PC-3 (cell line): ENCODE data around the gene TBPL2. TPM values are rescaled to one million over a fixed set of nuclear protein-coding genes. Genes with fewer than 3 reads are reported as not detected.

Experiments
- ATAC-seq: fragments of 200-7000 bp; cut with Tn5 transposase; 2 replicates; pipeline ENCODE4 v1.9.1; 2020; ENCODE audit warnings: mild to moderate bottlenecking, moderate library complexity
- BruUV-seq: library from RNA; stranded (reverse); fragments of 400-500 nt; replicated peaks from 2 replicates; lab custom pipeline; 2021; lab: Mats Ljungman, UMichigan
- CTCF ChIA-PET: fragments of 300-600 bp; sonication (Branson Sonifier 250); formaldehyde crosslinking; loops from one replicate; lab custom pipeline; 2022; ENCODE audit warnings: antibody characterized with exemption; lab: Charles Lee
- POLR2A ChIA-PET: fragments of 300-600 bp; sonication (Branson Sonifier 250); formaldehyde crosslinking; loops from one replicate; lab custom pipeline; 2022; ENCODE audit warnings: antibody characterized with exemption; ENCODE audit not compliant: unreplicated experiment; lab: Charles Lee
- DNase-seq: peaks from one replicate; pipeline ENCODE4 v3.0.0-alpha.2; 2015
- H2AFZ ChIP-seq: fragments of 300-600 bp; sonication (generic); 2 replicates; pipeline ENCODE4 v1.6.0; 2016; ENCODE audit warnings: antibody characterized with exemption, low read length
- H3F3A ChIP-seq: fragments of 300-600 bp; sonication (generic); one replicate; pipeline ENCODE4 v1.6.0; 2017; ENCODE audit warnings: antibody characterized with exemption, low read length, control low read depth, mild to moderate bottlenecking; ENCODE audit not compliant: unreplicated experiment
- H3K27ac ChIP-seq: fragments of 300-600 bp; sonication (generic); 2 replicates; pipeline ENCODE4 v1.5.1; 2016; ENCODE audit warnings: mild to moderate bottlenecking, low read length
- H3K27me3 ChIP-seq: fragments of 300-600 bp; sonication (generic); 2 replicates; pipeline ENCODE4 v1.6.1; 2016; ENCODE audit warnings: low read length, mixed read lengths
- H3K36me3 ChIP-seq: fragments of 300-600 bp; sonication (generic); 2 replicates; pipeline ENCODE4 v1.6.1; 2016; ENCODE audit warnings: low read depth, mixed run types, low read length, mixed read lengths
- H3K4me1 ChIP-seq: fragments of 300-600 bp; sonication (generic); 2 replicates; pipeline ENCODE4 v1.5.1; 2016; ENCODE audit warnings: low read length; ENCODE audit not compliant: insufficient read depth
- H3K4me2 ChIP-seq: fragments of 300-600 bp; sonication (generic); 2 replicates; pipeline ENCODE4 v1.6.0; 2016; ENCODE audit warnings: low read length
- H3K4me3 ChIP-seq: fragments of 300-600 bp; sonication (generic); 2 replicates; pipeline ENCODE4 v1.5.1; 2016; ENCODE audit warnings: mild to moderate bottlenecking, low read length, mixed read lengths
- H3K79me2 ChIP-seq: fragments of 300-600 bp; sonication (generic); 2 replicates; pipeline ENCODE4 v1.6.1; 2017; ENCODE audit warnings: low read length, mixed read lengths
- H3K9ac ChIP-seq: fragments of 300-600 bp; sonication (generic); 2 replicates; pipeline ENCODE4 v1.6.0; 2016; ENCODE audit warnings: mild to moderate bottlenecking, low read length
- H3K9me2 ChIP-seq: fragments of 300-600 bp; sonication (generic); replicated peaks from 2 replicates; pipeline ENCODE4 v1.6.1; 2016; ENCODE audit warnings: mixed run types, low read length, mixed read lengths
- H3K9me3 ChIP-seq: fragments of 300-600 bp; sonication (generic); 2 replicates; pipeline ENCODE4 v1.6.1; 2016; ENCODE audit warnings: low read length, mixed read lengths
- H4K20me1 ChIP-seq: fragments of 300-600 bp; sonication (generic); 2 replicates; pipeline ENCODE4 v1.6.1; 2016; ENCODE audit warnings: low read length, mixed read lengths
- EZH2 ChIP-seq: fragments of 300-600 bp; sonication (generic); IDR thresholded peaks from one replicate; pipeline ENCODE4 v1.6.1; 2017; ENCODE audit warnings: antibody characterized with exemption, mild to moderate bottlenecking, low read length; ENCODE audit not compliant: unreplicated experiment
- EZH2phosphoT487 ChIP-seq: fragments of 300-600 bp; sonication (generic); IDR thresholded peaks from 2 replicates; pipeline ENCODE4 v1.6.1; 2018; ENCODE audit warnings: mild to moderate bottlenecking, antibody characterized with exemption, low read length, borderline replicate concordance
- intact Hi-C: fragments of 100-400 bp; cut with micrococcal nuclease; formaldehyde crosslinking; loops from 2 replicates; pipeline ENCODE4 v1.9.0; 2023
- total RNA-seq: library from RNA; depleted of rRNA; stranded (reverse); fragments of >200 nt; gene quantifications from 2 replicates; pipeline ENCODE4 v1.2.3, GENCODE V29; 2014
- TF ChIP-seq, protein P1 (sequence below): fragments of 300-600 bp; sonication (generic); conservative IDR thresholded peaks from 2 replicates; pipeline ENCODE4 v1.5.1; 2017; ENCODE audit warnings: antibody characterized with exemption, low read depth, mild to moderate bottlenecking, low read length

TBPL2 gene
- total RNA-seq, 1 experiment from 2014 or later = not detected

DNA sequence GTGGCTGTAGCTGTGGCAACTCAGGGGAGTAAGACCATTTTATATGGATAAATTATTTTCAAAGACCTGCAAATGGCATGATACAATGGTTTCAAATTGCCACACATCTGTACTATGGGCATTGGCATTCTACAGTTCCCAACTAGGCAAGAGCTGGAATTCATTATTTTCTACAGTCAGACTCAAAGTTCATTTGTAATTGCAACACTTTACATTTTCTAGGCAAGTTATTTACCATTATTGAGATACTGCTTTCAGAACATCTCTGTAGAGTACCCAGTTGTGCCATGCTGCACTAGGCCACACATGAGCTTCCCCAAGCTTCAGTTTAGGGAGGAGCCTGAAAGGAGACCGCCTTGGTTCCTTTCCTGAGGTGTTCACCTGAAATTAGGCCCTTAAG lies 20.8 kb downstream of the TBPL2 start:
- ChIA-PET CTCF (no interaction called here), POLR2A (no interaction called here)
- Histone ChIP-seq H3K4me3 (no peak overlapping the region), H3K79me2 (no peaks in the 10 kb centered on the region), H3K9ac (no peak overlapping the region), H3K27ac (no peak overlapping the region), H3K9me3 (no peaks in the 10 kb centered on the region), H3K27me3 (no peaks in the 10 kb centered on the region), H3K36me3 (no peaks in the 10 kb centered on the region), H3K9me2 (no peaks in the 10 kb centered on the region), H3F3A (no peaks in the 10 kb centered on the region), H2AFZ (no peak overlapping the region), H4K20me1 (no peaks in the 10 kb centered on the region), H3K4me2 (no peak overlapping the region), H3K4me1 (no peaks in the 10 kb centered on the region)
- ATAC-seq (no peak), DNase-seq (no peak)
- intact Hi-C loops = no loop called here
- TF ChIP-seq EZH2phosphoT487 (no peak), EZH2 (no peak)
- TF ChIP-seq, protein P1, sequence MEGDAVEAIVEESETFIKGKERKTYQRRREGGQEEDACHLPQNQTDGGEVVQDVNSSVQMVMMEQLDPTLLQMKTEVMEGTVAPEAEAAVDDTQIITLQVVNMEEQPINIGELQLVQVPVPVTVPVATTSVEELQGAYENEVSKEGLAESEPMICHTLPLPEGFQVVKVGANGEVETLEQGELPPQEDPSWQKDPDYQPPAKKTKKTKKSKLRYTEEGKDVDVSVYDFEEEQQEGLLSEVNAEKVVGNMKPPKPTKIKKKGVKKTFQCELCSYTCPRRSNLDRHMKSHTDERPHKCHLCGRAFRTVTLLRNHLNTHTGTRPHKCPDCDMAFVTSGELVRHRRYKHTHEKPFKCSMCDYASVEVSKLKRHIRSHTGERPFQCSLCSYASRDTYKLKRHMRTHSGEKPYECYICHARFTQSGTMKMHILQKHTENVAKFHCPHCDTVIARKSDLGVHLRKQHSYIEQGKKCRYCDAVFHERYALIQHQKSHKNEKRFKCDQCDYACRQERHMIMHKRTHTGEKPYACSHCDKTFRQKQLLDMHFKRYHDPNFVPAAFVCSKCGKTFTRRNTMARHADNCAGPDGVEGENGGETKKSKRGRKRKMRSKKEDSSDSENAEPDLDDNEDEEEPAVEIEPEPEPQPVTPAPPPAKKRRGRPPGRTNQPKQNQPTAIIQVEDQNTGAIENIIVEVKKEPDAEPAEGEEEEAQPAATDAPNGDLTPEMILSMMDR = no peak
- BruUV-seq = no TSS peak

DNA sequence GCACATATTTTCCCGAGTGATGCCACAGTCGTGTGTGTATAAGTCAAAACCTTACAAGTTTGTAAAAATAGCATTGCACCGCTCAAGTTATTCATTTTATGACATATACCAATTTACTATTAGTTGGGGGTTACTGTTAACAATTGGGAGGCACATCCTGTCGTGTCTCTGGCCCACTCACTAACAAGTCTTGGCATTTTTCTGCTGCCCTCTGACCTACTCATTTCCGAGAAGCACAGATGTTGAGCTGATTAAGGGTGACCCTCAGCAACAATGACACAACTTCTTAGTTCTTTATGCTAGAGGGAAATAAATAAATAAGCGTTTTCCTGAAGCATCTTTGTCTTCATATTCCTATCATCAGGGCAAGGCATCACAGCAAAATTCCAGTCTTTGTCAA lies 22.0 kb downstream of the TBPL2 start:
- Histone ChIP-seq H3F3A (no peaks in the 10 kb centered on the region), H4K20me1 (no peaks in the 10 kb centered on the region), H3K9ac (no peak overlapping the region), H3K4me3 (no peak overlapping the region), H3K4me1 (peaks cover 3% of the 10 kb centered on the region), H3K36me3 (no peaks in the 10 kb centered on the region), H3K4me2 (no peak overlapping the region), H2AFZ (no peak overlapping the region; the same call in 1 of the 2 replicates), H3K79me2 (no peaks in the 10 kb centered on the region), H3K9me3 (no peaks in the 10 kb centered on the region), H3K27me3 (no peaks in the 10 kb centered on the region), H3K27ac (no peak overlapping the region), H3K9me2 (no peaks in the 10 kb centered on the region)
- ATAC-seq (no peak), DNase-seq (no peak)
- CTCF ChIA-PET = interaction anchor here (1.1 kb wide), 1 partner anchor 64 kb away, joined by 3 read pairs; no protein-coding TSS in a partner anchor
- TF ChIP-seq EZH2phosphoT487 (no peak), EZH2 (no peak)
- TF ChIP-seq, protein P1 = no peak
- POLR2A ChIA-PET = no interaction called here
- intact Hi-C loops = no loop called here
- no TSS peak for BruUV-seq

DNA sequence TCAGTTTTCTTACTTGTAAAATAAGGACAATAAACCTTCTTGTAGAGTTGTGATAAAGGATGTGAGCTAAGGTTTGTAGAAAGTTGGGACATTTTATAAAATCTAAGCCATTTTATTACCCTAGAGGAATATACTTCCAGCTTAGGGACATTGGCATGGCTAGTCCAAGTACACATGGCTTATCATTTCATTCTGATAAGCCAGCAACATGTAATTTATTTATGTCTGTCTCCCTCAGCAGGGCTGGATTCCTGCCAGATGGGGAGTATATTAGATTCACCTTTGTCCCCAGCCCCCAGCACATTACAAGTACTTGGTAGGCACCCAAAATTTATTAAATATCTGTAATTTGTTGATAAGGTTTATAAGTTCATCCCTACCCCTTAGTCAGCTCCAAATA lies 22.5 kb downstream of the TBPL2 start:
- Histone ChIP-seq H3K9me2 (no peaks in the 10 kb centered on the region), H3K27ac (no peak overlapping the region), H4K20me1 (no peaks in the 10 kb centered on the region), H3K4me1 (peaks cover 8% of the 10 kb centered on the region), H3K79me2 (no peaks in the 10 kb centered on the region), H3K4me2 (no peak overlapping the region), H3K27me3 (no peaks in the 10 kb centered on the region), H3K9me3 (no peaks in the 10 kb centered on the region), H3F3A (no peaks in the 10 kb centered on the region), H3K4me3 (no peak overlapping the region), H3K9ac (no peak overlapping the region), H2AFZ (no peak overlapping the region), H3K36me3 (no peaks in the 10 kb centered on the region)
- no peak for ATAC-seq
- intact Hi-C loops = no loop called here
- no peak for DNase-seq
- no TSS peak for BruUV-seq
- ChIA-PET CTCF (interaction anchor here (1.1 kb wide), 1 partner anchor 63 kb away, joined by 3 read pairs; no protein-coding TSS in a partner anchor), POLR2A (interaction anchor here (0.7 kb wide), 1 partner anchor 153 kb away, joined by 3 read pairs; no protein-coding TSS in a partner anchor)
- TF ChIP-seq EZH2phosphoT487 (no peak), EZH2 (no peak)
- TF ChIP-seq, protein P1 = no peak
